Measurements from ENCODE around the gene BPTF. TPM values are rescaled to one million over a fixed set of nuclear protein-coding genes. Genes with fewer than 3 reads are reported as not detected.
A peak's percentile ranks its signal among the peaks of the same experiment; 100 is the strongest.

Gene BPTF
- total RNA-seq (46.3 and 51.9 TPM in 2 replicates), polyA plus RNA-seq (38.1 and 48.9 TPM in 2 replicates)

- H4K20me1 ChIP-seq (ENCODE audit: insufficient read depth, poor library complexity, severe bottlenecking) = peaks cover 34% of the 10 kb centered on the region
- H3K4me3 ChIP-seq = peak within 1 kb of the TSS; percentile 74
- peak within 1 kb of the TSS; percentile 87 for H2AFZ ChIP-seq
- H3K9me3 ChIP-seq (ENCODE audit: low read depth) = no peaks in the 10 kb centered on the region
- H3K36me3 ChIP-seq (replicated peaks; ENCODE audit: insufficient read depth, low read depth) = no peaks in the 10 kb centered on the region
- H3K27ac ChIP-seq = peak within 1 kb of the TSS; percentile 94
- TF ChIP-seq CTCF (IDR thresholded peaks at IDR 0.05; ENCODE audit: poor library complexity) = peak; percentile 87
- TF ChIP-seq EZH2phosphoT487 (IDR thresholded peaks at IDR 0.05; ENCODE audit: low read depth, severe bottlenecking, unreplicated experiment) = no peak
- H3K9me2 ChIP-seq (replicated peaks; ENCODE audit: insufficient read depth) = no peaks in the 10 kb centered on the region
- peak; percentile 97 for DNase-seq (ENCODE audit: low spot score)
- H3K4me2 ChIP-seq = peak within 1 kb of the TSS; percentile 88
- WGBS (ENCODE audit: low lambda C conversion rate, missing lambda C conversion rate) = under 1% methylated on average over 62 of the region's 88 CpGs
- H3K4me1 ChIP-seq (ENCODE audit: insufficient read depth) = peaks cover 20% of the 10 kb centered on the region
- no peaks in the 10 kb centered on the region for H3K27me3 ChIP-seq
- peaks cover 41% of the 10 kb centered on the region for H3K79me2 ChIP-seq
These were observed at the start of gene BPTF for GRCh38 chr17:67824735-67825626. TSS of gene BPTF (plus strand) at chr17:67825503. CDS start at chr17:67825725, 222 bp downstream.

- Histone ChIP-seq H3K4me1 (ENCODE audit: insufficient read depth) (peaks cover 6% of the 10 kb centered on the region), H2AFZ (no peak overlapping the region), H3K79me2 (no peaks in the 10 kb centered on the region), H3K4me2 (no peak overlapping the region), H3K27me3 (no peaks in the 10 kb centered on the region), H3K36me3 (replicated peaks; ENCODE audit: insufficient read depth, low read depth) (no peaks in the 10 kb centered on the region), H3K9me3 (ENCODE audit: low read depth) (no peaks in the 10 kb centered on the region), H3K9me2 (replicated peaks; ENCODE audit: insufficient read depth) (no peaks in the 10 kb centered on the region), H4K20me1 (ENCODE audit: insufficient read depth, poor library complexity, severe bottlenecking) (no peaks in the 10 kb centered on the region), H3K27ac (no peak overlapping the region), H3K4me3 (no peak overlapping the region)
- TF ChIP-seq EZH2phosphoT487 (IDR thresholded peaks at IDR 0.05; ENCODE audit: low read depth, severe bottlenecking, unreplicated experiment) = no peak
- TF ChIP-seq EZH2 (IDR thresholded peaks at IDR 0.05; ENCODE audit: borderline replicate concordance) = no peak
- TF ChIP-seq CTCF (IDR thresholded peaks at IDR 0.05; ENCODE audit: poor library complexity) = peak; percentile 63
- 33% methylated on average over 13 of the region's 13 CpGs for WGBS (ENCODE audit: low lambda C conversion rate, missing lambda C conversion rate)
- DNase-seq (ENCODE audit: low spot score) = peak; percentile 53
These were observed 46.1 kb upstream of the BPTF start for GRCh38 chr17:67779098-67779672.

DNA sequence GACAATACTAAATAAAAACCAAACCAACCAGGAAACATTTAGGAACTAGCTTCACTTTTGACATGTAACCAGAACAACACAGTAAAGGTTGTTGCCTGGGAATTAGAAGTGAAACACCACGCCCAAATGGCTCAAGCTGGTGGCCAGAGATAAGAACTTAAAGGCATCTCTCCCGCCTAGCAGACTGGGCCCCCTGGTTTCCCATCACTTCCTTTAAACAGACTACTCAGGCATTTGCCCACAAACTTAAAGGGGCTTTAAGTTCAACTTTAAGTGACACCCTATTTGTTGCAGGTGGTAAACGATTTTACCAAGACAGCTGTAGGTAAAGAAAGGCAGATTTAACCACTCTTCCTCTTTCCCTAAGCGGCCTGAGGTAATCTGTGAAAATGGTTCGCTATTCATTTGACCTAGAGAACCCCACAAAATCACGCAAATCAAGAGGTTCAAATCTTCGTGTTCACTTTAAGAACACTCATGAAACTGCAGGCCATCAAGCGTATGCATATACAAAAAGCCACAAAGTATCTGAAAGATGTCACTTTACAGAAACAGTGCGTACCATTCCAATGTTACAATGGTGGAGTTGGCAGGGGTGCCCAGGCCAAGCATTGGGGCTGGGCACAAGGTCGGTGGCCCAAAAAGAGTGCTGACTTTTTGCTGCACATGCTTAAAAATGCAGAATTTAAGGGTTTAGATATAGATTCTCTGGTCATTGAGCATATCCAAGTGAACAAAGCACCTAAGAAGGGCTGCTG is 40.8 kb upstream of the BPTF start:
- H3K79me2 ChIP-seq = no peaks in the 10 kb centered on the region

More for the DNA sequence above, 40.8 kb upstream of the BPTF start:
- H3K36me3 ChIP-seq (replicated peaks; ENCODE audit: insufficient read depth, low read depth) = no peaks in the 10 kb centered on the region
- no peak overlapping the region for H3K4me3 ChIP-seq
- H2AFZ ChIP-seq = no peak overlapping the region
- H3K27ac ChIP-seq = peak overlapping the region; percentile 2
- peak overlapping the region; percentile 17 for H3K4me2 ChIP-seq
- WGBS (ENCODE audit: low lambda C conversion rate, missing lambda C conversion rate) = 75% methylated on average over 10 of the region's 10 CpGs
- TF ChIP-seq EZH2 (IDR thresholded peaks at IDR 0.05; ENCODE audit: borderline replicate concordance) (no peak), EZH2phosphoT487 (IDR thresholded peaks at IDR 0.05; ENCODE audit: low read depth, severe bottlenecking, unreplicated experiment) (no peak), CTCF (IDR thresholded peaks at IDR 0.05; ENCODE audit: poor library complexity) (no peak)
- no peaks in the 10 kb centered on the region for H3K9me3 ChIP-seq (ENCODE audit: low read depth)
- no peaks in the 10 kb centered on the region for H3K27me3 ChIP-seq
- no peaks in the 10 kb centered on the region for H3K9me2 ChIP-seq (replicated peaks; ENCODE audit: insufficient read depth)
- no peaks in the 10 kb centered on the region for H4K20me1 ChIP-seq (ENCODE audit: insufficient read depth, poor library complexity, severe bottlenecking)
- peaks cover 6% of the 10 kb centered on the region for H3K4me1 ChIP-seq (ENCODE audit: insufficient read depth)
- peak; percentile 32 for DNase-seq (ENCODE audit: low spot score)
